ENCODE data around the gene IL13.
"Not testable (repeated sequence)": the region's sequence is repeated elsewhere in the genome, so short reads cannot be mapped to it uniquely, and the experiment has no call there.

IL13 gene

DNA sequence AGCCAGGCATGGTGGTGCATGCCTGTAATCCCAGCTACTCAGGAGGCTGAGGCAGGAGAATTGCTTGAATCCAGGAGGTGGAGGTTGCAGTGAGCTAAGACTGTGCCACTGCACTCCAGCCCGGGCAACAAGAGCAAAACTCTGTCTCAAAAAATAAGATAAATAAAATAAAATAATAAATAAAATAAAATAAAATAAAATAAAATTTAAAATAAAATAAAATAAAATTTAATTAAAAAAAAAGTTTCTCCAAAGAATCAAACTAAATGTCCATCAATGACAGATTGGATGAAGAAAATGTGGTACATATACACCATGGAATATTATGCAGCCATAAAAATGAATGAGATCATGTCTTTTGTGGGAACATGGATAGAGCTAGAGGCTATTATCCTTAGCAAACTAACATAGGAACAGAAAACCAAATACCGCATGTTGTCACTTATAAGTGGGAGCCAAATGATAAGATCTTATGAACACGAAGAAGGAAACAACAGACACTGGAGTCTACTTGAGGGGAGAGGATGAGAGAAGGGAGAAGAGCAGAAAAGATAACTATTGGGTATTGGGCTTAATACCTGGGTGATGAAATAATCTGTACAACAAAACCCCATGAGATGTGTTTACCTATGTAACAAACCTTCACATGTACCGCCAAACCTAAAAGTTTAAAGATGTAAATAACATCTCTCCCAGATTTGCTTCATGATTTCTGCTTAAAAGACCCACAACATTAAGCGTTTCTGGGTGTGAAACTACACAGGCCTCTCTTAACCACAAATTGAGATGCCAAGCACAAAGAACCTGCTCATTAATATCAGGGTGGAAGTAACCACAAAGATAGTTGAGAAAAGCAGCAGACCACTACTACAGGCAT is 34.0 kb downstream of the IL13 start:
- H3K27me3 Mint-ChIP-seq; H3K36me3 Mint-ChIP-seq (ENCODE audit: insufficient read depth); DNase-seq; H3K9me3 Mint-ChIP-seq: not testable (repeated sequence)
- Mint-ChIP-seq H3K27ac (peak overlapping the region in 1 of 2 donors; percentile 9), H3K4me3 (peak overlapping the region in 1 of 2 donors; percentile 47), H3K4me1 (ENCODE audit: low read depth in 2 of 2) (peaks cover 14 to 27% of the 10 kb centered on the region in 2 donors)
- peak; percentile 65 for ATAC-seq (replicated peaks)

DNA sequence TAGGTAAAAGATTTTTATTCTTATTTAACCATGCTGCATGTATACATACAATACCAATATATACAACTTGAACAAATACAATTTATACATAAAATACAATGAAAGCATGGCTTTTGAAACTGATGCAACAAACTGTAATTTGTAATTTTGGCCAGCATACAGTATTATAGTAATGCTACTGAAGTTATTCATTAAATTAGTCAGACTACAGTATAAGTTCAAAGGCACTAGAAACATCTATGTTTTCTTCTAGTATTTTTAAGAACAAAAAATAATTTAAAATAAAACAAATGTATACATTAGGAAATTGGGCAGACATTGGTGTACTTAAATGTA is 34.6 kb downstream of the IL13 start:
- peaks cover 14 to 27% of the 10 kb centered on the region in 2 donors for H3K4me1 Mint-ChIP-seq (ENCODE audit: low read depth in 2 of 2)

DNA sequence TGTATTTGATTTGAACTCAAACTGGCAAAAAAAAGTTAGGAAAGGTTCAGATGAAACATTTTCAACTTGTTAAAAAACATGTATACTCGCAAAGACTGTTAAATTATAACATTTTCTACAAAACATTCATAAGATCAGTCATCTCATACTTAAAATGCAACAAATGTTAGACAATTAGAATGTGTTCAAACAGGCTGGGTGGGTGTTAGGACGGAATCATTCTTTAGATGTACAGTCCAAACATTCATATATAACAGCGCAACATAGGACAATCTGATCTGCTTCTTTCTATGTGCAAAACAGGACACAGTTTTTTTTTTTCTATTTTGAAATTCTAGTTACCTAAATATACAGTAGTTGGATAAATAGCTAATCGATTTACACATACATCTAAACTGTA is 38.0 kb downstream of the IL13 start:
- Mint-ChIP-seq H3K27ac (no peak overlapping the region), H3K4me1 (ENCODE audit: low read depth in 2 of 2) (peaks cover 0 to 7% of the 10 kb centered on the region in 2 donors), H3K27me3 (no peaks in the 10 kb centered on the region), H3K9me3 (no peaks in the 10 kb centered on the region), H3K36me3 (ENCODE audit: insufficient read depth) (peaks cover 37% of the 10 kb centered on the region), H3K4me3 (no peak overlapping the region)
- DNase-seq = no peak
- no peak for ATAC-seq (replicated peaks)

More for the DNA sequence above, 34.6 kb downstream of the IL13 start:
- H3K27ac Mint-ChIP-seq = peak overlapping the region in 1 of 2 donors; percentile 9
- DNase-seq (no peak), ATAC-seq (replicated peaks) (no peak)
- no peaks in the 10 kb centered on the region for H3K9me3 Mint-ChIP-seq
- H3K36me3 Mint-ChIP-seq (ENCODE audit: insufficient read depth) = peaks cover 13% of the 10 kb centered on the region
- H3K27me3 Mint-ChIP-seq = no peaks in the 10 kb centered on the region
- peak overlapping the region in 1 of 2 donors; percentile 47 for H3K4me3 Mint-ChIP-seq

DNA sequence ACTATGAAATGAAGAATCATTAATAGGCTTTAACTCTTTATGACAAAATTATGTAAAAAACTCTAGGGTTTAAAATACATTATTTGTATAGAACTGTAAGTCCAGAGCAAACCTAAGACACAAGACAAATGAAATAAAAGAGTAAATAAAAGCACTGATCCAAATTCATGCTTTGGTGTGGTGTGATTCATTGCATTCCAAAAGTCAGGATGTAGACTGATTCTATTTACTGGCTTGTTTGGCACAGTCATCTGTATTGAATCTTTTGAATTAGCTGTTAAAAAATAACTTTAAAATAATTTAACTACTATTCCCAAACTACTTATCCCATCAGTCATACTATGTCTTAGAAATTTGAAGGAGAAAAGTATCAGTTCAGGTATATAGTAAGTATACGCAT is 46.9 kb downstream of the IL13 start:
- no peak for ATAC-seq (replicated peaks)
- DNase-seq = no peak
- Mint-ChIP-seq H3K4me3 (no peak overlapping the region), H3K36me3 (ENCODE audit: insufficient read depth) (peaks cover 40% of the 10 kb centered on the region), H3K4me1 (ENCODE audit: low read depth in 2 of 2) (peaks cover 0 to 2% of the 10 kb centered on the region in 2 donors), H3K9me3 (no peaks in the 10 kb centered on the region), H3K27me3 (no peaks in the 10 kb centered on the region), H3K27ac (no peak overlapping the region)

DNA sequence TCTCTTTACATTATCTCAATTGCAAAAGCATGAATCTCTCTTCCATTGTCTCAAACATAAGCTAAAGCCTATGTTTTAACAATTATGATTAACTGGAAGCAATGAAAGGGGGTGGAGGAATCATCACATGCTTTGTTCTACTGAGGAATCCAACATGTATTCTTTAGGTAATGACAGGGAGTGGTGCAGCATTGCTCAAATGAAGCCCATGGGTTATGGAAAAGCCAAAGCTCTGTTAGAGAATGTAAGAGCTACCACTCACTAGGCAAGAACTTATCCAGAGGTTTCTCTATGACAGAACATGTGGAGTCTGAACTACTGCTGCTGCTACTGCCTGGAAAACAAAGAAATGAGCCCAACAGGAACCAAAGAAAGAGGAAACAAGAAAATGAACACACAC is 50.7 kb downstream of the IL13 start:
- ATAC-seq (replicated peaks) (no peak), DNase-seq (no peak)
- Mint-ChIP-seq H3K27ac (no peak overlapping the region), H3K9me3 (no peaks in the 10 kb centered on the region), H3K4me3 (no peak overlapping the region), H3K36me3 (ENCODE audit: insufficient read depth) (peaks cover 12% of the 10 kb centered on the region), H3K4me1 (ENCODE audit: low read depth in 2 of 2) (peaks cover 0 to 2% of the 10 kb centered on the region in 2 donors), H3K27me3 (no peaks in the 10 kb centered on the region)
